ENCODE measurements around the gene PQBP1.
"Not testable (repeated sequence)": the region's sequence is repeated elsewhere in the genome, so short reads cannot be mapped to it uniquely, and the experiment has no call there.

Gene PQBP1, protein sequence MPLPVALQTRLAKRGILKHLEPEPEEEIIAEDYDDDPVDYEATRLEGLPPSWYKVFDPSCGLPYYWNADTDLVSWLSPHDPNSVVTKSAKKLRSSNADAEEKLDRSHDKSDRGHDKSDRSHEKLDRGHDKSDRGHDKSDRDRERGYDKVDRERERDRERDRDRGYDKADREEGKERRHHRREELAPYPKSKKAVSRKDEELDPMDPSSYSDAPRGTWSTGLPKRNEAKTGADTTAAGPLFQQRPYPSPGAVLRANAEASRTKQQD

DNA sequence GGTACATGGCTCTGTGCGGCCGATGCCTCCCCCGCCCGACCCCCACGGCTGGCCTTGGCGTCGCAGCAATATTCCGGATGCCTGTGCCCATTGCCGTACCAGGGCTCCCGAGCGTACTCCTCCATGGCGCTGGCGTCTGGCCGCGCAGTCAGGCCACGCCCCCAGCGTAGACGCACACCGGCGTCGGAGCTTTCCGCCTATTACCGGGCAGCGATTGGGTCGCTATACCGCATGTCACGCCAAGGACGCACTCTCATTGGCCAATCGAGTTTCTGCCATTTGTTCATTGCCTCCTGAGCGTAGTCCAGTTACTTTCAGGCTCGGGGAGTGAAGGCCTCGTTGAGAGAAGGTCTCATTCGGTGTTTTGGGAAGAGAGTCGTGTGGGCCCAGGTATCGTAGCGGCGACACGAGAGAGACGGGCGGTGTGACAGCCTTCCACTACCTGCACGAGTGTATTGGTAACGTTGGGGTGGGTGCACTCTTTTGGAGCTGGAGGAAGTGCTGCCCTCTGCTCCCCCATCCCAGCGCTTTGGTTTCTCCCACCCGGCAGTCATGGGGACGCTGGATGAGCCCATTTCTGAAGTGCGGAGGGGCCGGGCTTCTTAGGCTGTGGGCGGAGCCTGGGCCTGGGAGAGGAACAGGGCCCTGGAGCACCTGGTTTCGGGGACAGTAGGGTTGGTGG lies at the start of gene PQBP1, which contains the start of gene TIMM17B:
Gene PQBP1 (plus strand): TSS at position 306 of the 682 bp plus-strand sequence. CDS start 580 bp downstream, outside the sequence.
Gene TIMM17B (minus strand): TSS at position 144 of the 682 bp plus-strand sequence. CDS start 19 bp downstream, at position 125.
- DNase-seq = peak; percentile 67 to 76

DNA sequence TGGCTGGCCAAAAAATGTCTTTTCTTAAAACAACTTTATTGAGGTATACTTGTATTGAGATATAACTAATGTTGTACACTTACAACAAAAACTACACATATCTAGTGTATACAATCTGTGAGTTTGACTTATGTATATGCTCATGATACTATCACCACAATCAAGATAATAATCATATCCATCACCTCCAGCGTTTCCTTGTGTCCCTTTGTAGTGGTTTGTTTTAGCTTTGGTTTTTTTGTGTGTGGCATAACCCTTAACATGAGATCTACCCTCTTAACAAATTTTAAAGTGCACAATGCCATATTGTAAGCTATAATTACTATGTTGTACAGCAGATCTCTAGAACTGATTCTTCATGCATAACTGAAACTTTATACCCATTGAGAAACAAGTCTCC lies 48.9 kb upstream of the PQBP1 start:
- no peak for DNase-seq

DNA sequence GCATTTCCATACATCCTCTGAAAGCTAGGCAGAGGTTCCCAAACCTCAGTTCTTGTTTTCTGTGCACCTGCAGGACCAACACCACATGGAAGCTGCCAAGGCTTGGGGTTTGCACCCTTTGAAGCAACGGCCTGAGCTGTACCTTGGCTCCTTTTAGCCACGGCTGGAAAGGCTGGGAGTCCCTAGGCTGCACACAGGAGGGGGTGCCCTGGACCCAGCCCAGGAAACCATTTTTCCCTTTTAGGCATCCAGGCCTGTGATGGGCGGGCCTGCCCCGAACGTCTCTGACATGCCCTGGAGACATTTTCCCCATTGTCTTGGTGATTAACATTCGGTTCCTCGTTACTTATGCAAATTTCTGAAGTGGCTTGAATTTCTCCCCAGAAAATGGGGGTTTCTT lies 44.9 kb upstream of the PQBP1 start:
- no peak for DNase-seq

DNA sequence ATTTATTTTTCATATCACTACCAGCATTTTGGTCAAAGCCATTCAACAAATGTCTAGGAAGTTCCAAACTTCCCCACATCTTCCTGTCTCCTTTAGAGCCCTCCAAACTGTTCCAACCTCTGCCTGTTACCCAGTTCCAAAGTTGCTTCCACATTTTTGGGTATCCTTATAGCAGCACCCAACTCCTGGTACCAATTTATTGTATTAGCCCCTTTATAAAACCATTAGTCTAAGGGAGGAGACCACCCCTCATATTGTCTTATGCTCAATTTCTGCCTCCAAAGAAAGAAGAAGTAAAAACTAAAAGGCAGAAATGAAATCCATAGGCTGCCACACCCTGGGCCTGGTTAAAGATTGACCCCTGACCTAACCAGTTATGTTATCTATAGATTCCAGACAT lies 44.2 kb upstream of the PQBP1 start:
- DNase-seq = not testable (repeated sequence)

DNA sequence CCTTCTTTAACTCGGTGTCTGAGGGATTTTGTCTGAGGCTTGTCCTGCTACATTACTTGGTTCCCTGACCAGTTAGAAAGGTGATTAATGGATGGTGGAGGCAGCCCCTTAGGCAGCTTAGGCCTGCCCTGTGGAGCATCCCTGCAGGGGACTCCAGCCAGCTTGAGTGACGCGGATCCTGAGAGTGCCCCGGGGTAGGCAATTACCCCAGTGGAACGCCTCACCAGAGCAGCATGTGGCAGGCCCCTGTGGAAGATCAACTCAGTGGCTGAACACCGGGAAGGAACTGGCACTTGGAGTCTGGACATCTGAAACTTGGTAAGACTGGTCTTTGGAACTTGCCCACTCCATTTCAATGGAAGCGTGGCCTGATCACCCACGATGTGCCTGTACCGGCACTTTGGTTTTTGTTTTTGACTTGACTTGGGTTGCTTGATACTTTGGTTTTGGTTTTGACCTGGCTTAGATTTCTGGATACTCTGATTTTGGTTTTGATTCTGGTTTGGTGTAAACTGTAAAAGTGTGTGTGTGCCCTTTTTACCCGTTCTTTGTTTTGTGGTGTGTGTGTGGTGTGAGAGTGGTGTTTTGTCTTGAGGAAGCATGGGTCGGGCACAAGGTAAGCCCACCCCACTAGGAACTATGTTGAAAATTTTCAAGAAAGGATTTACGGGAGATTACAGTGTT lies 43.5 kb upstream of the PQBP1 start:
- DNase-seq = not testable (repeated sequence)

DNA sequence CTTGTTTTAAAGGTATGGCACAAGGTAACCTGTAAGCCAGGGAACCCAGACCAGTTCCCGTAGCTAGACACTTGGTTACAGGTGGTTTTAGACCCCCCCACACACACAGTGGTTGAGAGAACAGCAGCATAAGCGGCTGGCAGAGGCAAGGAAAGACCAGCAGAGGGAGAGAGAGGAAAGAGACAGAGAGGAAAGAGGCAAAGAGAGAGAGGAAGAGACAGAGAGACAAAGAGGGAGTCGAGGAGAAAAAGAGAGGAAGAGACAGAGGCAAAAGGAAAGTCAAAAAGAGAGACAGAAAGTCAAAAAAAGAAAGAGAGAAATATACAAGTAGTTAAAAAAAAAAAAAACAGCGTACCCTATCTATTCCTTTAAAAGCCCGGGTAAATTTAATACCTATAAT lies 42.8 kb upstream of the PQBP1 start:
- DNase-seq = no peak

DNA sequence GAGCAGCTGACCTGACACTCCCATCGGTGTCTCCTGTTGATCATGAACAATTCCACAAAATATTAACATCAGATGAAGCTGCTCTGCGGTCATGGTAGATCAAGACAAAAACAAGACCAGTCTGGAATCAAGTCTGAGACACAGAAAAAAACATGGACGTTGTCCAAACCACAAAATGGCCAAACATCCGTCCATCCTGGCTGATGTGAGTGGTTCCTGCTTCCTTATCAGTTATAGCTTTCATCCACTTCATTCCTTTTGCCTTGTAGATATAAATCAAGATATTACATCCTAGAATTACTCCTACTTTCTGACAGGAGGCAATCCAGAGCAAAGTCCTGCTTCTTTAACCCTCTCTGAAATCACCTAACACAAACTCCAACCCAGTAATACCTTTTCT lies 33.5 kb upstream of the PQBP1 start:
- no peak for DNase-seq

DNA sequence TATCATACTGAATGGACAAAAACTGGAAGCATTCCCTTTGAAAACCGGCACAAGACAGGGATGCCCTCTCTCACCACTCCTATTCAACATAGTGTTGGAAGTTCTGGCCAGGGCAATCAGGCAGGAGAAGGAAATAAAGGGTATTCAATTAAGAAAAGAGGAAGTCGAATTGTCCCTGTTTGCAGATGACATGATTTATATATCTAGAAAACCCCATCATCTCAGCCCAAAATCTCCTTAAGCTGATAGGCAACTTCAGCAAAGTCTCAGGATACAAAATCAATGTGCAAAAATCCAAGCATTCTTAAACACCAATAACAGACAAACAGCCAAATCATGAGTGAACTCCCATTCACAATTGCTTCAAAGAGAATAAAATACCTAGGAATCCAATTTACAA lies 25.7 kb upstream of the PQBP1 start:
- DNase-seq = not testable (repeated sequence)

DNA sequence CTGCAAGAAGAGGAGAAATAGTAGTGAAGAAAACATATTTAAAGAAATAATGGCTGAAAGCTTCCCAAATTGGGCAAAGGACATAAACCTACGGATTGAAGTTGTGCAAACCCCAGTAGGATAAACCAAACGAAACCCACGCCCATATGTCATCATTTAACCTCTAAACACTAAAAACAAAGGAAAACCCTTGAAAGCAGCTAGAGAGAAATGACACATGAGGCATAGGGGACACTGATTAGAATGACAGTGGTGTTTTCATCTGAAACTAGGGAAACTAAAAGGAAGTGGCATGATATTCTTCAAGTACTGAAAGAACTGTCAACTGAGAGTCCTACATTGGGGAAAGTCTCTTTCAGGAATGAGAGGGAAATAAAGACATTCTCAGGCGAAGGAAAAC lies 20.8 kb upstream of the PQBP1 start:
- not testable (repeated sequence) for DNase-seq

DNA sequence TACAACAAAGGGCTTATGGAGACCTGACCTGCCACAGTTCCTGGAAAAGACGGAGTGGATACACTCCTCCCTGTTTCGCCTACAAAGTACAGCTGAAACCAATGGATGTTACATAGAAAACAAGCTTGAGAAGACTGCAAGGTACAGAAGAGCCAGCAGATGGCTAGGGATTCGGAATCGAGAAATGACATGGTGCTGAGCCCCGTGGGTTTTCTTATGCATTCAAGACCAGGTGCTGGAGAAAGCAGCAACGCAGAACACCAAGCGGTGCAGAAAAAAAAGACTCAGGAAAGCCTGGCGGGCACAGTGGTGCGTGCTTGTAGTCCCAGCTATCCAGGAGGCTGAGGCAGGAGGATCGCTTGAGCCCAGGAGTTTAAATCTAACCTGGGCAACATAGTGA lies 14.0 kb upstream of the PQBP1 start:
- DNase-seq = no peak

DNA sequence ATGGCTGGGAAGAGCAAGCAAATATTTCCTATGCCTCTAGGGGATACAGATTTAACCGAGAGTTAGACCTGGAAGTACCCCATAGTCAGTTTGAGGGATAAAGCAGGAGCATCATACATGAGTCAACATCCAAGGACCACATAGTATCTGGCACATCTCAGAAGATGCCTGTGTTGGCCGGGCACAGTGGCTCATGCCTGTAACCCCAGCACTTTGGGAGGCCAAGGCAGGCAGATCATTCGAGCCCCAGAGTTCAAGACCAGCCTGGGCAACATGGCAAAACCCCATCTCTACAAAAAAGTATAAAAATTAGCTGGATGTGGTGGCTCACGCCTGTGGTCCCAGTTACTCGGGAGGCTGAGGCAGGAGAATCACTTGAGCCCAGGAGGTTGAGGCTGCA lies 11.1 kb upstream of the PQBP1 start:
- DNase-seq = not testable (repeated sequence)

DNA sequence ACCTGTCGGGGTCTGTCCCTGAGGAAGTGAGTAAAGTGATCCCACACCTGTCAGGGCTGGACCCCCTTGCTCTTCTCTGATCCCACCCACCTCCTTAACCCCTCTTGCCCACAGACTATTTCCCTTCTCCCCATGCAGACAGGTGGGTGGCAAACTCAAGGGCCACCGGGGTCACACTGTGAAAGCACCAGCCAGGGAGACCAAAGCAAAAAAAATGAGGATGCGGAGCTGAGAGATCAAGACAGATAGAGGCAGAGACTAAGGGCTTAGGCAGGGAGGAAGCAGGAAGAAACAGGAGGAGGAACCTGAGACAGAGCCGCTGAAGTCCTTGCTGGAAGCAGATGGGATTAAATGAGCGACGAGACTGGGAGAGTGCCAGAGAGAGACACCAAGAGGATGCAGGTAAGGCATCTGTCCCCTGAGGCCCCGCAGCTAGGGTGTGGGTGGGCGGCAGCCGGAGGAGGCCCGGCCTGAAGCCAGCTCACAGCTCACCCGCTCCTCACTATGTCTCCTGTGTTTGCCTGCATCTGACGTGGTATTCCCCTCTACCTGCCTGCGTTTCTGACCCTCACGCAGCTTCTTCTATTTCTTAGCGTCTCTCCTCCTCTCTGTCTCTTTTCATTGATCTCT lies 7.3 kb upstream of the PQBP1 start:
- no peak for DNase-seq

DNA sequence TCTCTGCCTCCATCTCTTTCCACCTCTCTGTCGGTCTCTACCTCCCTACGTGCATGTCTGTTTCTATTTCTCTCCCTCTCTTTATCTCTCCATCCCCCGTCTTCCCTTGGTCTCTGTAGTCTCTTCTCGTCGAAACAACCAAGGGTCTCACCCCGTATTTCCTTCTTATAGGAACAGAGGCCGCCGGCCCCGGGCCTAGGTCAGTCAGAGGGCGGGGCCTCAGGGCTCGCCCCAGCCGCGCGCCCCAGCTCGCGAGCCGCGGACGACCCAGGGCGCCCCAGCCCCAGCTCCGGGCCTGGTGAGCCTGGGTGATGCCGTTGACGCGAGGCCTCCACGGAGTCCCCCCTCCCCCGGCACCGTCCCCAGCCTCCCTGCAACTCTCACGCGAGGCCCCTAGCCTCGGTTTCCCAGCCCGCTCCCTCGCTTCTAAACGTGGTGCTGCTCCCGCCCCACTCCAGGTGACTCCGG lies 6.8 kb upstream of the PQBP1 start:
- DNase-seq = no peak

DNA sequence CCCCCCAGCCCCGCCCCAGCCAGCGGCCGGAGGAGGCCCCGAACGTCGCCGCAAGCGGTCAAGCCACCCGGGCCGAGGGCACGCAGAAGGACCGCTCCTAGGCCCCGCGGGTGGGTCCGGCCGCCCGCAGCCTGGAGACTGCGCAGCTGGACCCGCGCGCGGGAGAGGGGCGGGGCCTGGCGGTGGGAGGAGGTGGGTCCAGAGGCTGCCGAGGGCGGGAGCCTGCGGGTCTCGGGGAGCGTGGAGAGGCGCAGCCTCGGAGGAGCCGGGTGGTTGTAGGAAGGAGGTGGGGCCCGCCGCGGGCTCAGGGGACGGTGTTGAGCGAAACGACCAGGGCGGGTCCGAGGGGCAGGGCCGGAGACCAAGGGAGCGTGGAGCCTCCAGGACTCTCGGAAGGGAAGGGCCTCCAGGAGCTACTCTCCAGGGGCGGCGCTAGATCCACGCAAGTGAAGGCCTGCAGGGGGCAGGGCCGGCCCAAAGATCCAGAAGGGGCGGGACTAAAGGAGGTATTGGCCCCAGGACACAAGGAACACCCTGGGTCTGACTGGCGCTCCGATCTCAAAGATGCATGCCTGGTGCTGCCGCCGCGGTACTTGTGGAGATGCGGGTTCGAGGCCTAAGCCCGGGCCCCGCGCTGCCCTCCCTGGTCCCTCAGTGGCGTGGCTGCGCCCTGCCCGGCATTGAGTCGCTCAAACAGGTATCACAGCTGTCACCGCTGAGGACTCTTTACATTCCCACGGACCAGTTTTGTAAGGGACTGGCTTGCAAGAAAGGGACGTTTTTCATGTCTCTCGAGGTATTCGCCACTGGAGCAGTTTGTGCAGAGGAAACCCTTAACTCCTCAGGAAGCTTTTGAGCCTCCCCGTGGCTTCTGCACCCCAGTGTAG lies 6.1 kb upstream of the PQBP1 start:
- DNase-seq = peak; percentile 41 to 69

DNA sequence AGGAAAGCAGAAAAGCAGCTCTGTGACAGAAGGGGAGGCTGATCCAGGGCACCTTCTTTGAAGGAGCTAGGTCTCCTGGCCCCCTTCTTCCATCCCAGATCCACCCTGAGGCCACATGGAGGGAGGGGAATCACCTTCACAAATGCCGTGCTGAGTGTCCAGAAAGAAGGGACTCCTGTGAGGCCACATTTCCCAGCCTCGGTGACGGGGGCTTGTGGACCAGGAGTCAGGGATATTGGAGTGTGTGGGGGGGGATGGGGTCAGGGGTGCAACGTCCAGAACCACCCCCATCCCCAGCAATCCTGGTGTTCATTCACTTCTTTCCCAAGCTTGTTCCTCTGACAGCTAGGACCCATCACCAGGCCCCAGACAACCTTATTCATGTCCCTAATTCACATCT lies 4.8 kb upstream of the PQBP1 start:
- DNase-seq = no peak

DNA sequence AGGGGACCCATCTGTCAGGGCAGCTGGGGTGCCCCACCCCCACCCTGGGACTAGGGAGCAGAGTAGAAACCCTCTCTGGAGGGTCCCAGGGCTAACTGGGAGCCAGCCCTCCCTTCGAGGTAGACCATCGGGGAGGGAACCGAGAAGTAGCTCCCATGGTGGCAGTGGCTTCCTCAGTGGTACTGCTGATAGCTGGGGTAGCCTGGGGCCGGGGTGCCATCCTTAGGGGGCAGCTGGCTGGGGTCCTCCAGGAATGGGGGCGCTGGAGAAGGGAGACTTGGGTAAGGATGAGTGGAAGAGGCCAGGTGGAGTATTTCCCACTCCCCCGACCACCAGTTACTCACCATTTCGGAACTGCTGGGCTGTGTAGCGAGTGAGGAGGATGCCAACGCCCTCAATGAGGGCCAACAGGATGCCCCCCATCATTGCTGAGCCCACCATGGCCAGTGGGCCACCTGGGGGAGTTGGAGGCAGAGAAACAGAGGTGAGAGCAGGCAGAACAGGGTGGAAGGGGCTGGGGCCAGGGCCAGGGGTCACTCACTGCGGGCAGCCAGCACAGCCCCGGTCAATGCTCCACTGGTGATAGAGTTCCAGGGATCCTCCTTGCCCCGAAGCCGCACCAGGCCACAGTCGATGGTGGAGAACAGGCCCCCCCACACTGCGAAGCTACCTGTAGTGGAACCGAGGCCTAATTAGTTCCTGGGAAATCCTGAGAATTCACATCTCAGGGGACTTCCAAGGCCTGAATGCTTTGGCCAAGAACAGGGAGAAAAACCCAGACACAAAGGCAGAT lies 4.0 kb upstream of the PQBP1 start:
- no peak for DNase-seq

DNA sequence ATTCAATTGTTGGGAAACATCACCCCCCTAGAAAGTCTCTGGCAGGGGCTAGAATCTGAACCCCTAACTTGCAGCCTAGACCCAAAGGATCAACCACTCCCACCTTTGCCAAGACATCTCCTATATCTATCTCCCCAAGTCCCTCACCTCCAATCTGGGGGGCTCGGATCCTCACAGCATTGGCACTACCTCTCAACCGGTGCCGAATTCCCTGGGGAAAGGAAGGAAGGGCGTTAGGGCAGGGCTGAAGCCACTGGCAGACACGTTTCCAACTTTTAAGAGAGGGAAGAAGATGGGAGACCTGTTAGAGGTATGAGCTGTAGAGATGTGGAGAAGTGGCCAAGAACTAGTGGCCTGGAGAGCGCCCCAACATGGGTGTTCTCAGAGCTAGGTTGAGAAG lies 2.8 kb upstream of the PQBP1 start:
- DNase-seq = no peak

DNA sequence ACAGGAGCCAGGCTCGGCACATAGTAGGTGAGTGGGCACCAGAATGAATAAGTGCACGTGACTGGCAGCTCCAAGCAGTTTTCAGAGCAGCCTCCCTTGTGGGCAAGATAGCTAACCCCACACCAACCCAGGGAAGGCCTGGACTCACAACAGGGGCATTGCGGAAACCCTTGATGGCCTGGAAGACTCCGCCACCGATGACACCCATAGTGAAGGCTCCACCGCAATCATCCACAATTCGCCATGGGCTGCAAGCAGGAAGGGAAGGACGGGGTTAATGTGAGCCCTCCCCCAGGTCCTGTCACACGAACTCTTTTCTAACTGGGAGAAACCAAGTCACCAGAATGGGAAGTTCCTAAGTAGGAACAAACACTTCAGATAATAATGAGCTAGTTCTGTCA lies 1.1 kb upstream of the PQBP1 start:
- DNase-seq = no peak

DNA sequence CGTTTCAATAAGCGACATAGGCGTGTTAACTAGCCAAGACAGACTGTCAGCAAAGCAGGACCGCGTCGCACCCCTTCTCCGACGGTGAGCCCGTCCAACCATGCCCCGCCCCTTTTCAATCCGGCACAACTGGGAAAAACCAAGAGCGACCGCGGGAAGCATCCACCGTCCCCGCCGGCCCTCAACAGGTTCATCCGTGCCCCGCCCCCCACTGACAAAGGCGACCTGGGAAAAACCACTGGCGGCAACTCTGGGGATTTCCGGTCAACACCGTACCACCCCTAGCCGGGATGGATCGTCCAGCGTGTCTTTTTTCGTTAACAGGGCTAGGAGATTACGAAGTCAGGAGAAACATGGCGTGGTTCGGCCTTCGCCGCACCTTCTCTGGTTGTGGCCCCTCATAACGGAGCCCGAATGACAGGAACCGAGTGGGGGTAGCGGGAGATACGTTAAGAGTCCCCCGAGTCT lies 539 bp upstream of the PQBP1 start:
- peak; percentile 10 to 43 for DNase-seq

DNA sequence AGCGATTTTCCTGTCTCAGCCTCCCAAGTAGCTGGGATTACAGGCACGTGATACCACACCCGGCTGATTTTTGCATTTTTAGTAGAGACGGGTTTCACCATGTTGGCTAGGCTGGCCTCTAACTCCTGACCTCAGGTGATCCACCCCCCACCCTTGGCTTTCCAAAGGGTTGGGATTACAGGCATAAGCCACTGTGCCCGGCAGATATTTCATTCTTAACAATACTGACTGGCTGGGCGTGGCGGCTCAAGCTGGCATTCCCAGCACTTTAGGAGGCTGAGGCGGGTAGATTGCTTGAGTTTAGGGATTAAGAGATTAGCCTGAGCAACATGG lies 1.3 kb downstream of the PQBP1 start:
- no peak for DNase-seq

DNA sequence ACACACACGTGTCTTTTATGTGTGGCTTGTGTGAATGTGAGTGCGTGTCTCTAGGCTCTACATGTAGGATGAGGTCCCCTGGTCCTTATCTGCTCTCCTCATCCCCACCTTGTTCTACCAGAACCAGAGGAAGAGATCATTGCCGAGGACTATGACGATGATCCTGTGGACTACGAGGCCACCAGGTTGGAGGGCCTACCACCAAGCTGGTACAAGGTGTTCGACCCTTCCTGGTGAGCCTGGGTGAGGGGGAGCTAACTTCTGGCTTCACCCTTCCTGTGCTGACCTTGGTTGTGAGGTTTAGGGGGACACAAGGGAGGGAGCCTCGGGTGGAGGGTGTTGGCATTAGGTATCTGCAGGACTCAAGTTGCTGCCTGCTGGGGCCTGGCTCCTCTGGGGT lies 3.3 kb downstream of the PQBP1 start:
- no peak for DNase-seq

DNA sequence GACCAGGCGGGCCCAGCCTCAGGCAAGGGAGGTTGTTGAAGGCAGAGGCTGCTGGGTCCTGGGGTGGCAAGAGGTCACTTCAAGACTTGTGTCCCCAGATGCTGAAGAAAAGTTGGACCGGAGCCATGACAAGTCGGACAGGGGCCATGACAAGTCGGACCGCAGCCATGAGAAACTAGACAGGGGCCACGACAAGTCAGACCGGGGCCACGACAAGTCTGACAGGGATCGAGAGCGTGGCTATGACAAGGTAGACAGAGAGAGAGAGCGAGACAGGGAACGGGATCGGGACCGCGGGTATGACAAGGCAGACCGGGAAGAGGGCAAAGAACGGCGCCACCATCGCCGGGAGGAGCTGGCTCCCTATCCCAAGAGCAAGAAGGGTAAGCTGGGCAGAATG lies 4.4 kb downstream of the PQBP1 start:
- no peak for DNase-seq
